Skin of body (tissue), 2 donors: ENCODE measurements around the gene RIC8A. TPM values are rescaled to one million over a fixed set of nuclear protein-coding genes. Genes with fewer than 3 reads are reported as not detected.
"Not testable (repeated sequence)": the region's sequence is repeated elsewhere in the genome, so short reads cannot be mapped to it uniquely, and the experiment has no call there.

Source experiments
- DNase-seq: peaks from one replicate; lab custom pipeline; 2025; lab: John Stamatoyannopoulos, UW
- total RNA-seq: library from RNA; depleted of rRNA; stranded (reverse); fragments of >200 nt; gene quantifications from one replicate; pipeline ENCODE4 v1.2.3, GENCODE V29; 2014

Gene RIC8A
- total RNA-seq: 88.8 TPM

- peak; percentile 99 for DNase-seq
Observed at GRCh38 chr11:207208-207862, at the start of gene RIC8A, which contains the start of gene BET1L. Gene RIC8A (plus strand): TSS chr11:207708. CDS start chr11:208855, 1,147 bp downstream. Gene BET1L (minus strand): TSS chr11:207399. CDS start chr11:207321, 78 bp downstream.

GRCh38 chr11:180242-180641 lies 27.3 kb upstream of the RIC8A start:
- DNase-seq: not testable (repeated sequence)

GRCh38 chr11:189200-189783 lies 18.2 kb upstream of the RIC8A start:
- not testable (repeated sequence) for DNase-seq

- DNase-seq: not testable (repeated sequence)
Observed at GRCh38 chr11:189843-190311, 17.6 kb upstream of the RIC8A start.

- not testable (repeated sequence) for DNase-seq
Observed at GRCh38 chr11:190546-190945, 17.0 kb upstream of the RIC8A start.

GRCh38 chr11:191490-192478 lies 15.7 kb upstream of the RIC8A start:
- not testable (repeated sequence) for DNase-seq

GRCh38 chr11:192674-193128 lies 14.8 kb upstream of the RIC8A start, which contains the start of gene SCGB1C1:
Gene SCGB1C1 (plus strand): TSS chr11:193078. CDS start chr11:193100, 22 bp downstream.
- DNase-seq: not testable (repeated sequence)

GRCh38 chr11:193481-193880 lies 14.0 kb upstream of the RIC8A start:
- DNase-seq: not testable (repeated sequence)

- DNase-seq: no peak
Observed at GRCh38 chr11:196786-197731, 10.4 kb upstream of the RIC8A start.

GRCh38 chr11:197741-198235 lies 9.7 kb upstream of the RIC8A start:
- DNase-seq: no peak

- no peak for DNase-seq
Observed at GRCh38 chr11:198236-198806, 9.2 kb upstream of the RIC8A start.

- DNase-seq: no peak
Observed at GRCh38 chr11:199004-199581, 8.4 kb upstream of the RIC8A start.

GRCh38 chr11:199782-200181 lies 7.7 kb upstream of the RIC8A start:
- no peak for DNase-seq

- no peak for DNase-seq
Observed at GRCh38 chr11:200224-201003, 7.1 kb upstream of the RIC8A start.

GRCh38 chr11:201966-202365 lies 5.5 kb upstream of the RIC8A start:
- no peak for DNase-seq

GRCh38 chr11:202490-202889 lies 5.0 kb upstream of the RIC8A start:
- no peak for DNase-seq

GRCh38 chr11:203056-203944 lies 4.2 kb upstream of the RIC8A start:
- DNase-seq: no peak
